Activated CD8-positive, alpha-beta memory T cell treated with anti-CD3 and anti-CD28 coated beads for 36 hours (primary cell): ENCODE data around the gene NPNT. TPM values are rescaled to one million over a fixed set of nuclear protein-coding genes. Genes with fewer than 3 reads are reported as not detected.

Experiments
- CTCF ChIA-PET: fragments of 350-600 bp; sonication (Branson Sonifier 250); formaldehyde crosslinking; loops from one replicate; lab custom pipeline; 2021; ENCODE audit warnings: antibody characterized with exemption; lab: Charles Lee
- POLR2A ChIA-PET: fragments of 350-600 bp; sonication (Branson Sonifier 250); formaldehyde crosslinking; loops from one replicate; lab custom pipeline; 2021; ENCODE audit warnings: antibody characterized with exemption; lab: Charles Lee
- total RNA-seq, 2 experiments: library from RNA; stranded (reverse); gene quantifications; one replicate each; pipeline ENCODE4 v1.2.3, GENCODE V29; 2021

NPNT gene
- total RNA-seq, 2 experiments from 2014 or later, result not detected

DNA sequence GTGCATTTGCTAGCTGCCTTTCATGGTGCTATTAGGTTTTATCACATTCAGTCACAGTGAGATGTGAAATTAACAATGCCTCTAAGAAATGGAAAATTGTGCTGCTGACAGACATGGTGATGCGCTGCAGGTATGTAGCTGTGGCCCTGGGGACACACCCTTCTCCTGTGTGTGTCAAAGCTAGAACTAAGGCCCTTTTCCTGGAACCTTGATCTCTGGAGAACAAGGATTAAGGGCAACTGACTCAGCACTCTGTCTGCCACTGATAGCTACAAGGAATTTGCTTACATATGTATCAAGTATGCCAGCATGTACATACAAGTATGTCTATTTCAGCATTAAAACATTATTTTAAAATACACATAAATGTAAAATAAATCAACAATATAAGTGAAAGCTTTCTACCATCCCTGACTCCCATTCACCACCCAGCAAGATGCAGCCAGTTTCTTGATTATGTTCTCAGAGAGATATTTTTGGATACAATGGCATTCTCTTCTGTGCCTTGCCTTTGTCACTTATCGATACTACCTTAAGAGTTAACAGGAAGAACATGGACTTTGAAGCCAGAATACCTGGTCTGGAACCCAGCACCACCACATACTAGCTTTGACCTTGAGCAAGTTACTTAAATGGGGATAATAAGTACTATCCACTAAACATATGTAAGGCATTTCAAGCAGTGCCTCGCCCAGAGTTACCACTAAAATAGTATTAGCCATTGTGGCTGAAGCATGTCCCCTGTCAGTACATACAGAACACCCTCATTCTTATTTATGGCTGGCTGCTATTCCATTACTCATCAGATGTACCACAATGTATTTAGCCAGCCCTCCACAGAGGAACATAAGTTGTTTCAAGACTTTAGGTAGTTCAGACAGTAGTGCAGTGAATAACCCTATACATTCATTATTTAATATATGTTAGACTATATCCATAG lies 68.5 kb downstream of the NPNT start:
- ChIA-PET POLR2A (no interaction called here), CTCF (no interaction called here)

DNA sequence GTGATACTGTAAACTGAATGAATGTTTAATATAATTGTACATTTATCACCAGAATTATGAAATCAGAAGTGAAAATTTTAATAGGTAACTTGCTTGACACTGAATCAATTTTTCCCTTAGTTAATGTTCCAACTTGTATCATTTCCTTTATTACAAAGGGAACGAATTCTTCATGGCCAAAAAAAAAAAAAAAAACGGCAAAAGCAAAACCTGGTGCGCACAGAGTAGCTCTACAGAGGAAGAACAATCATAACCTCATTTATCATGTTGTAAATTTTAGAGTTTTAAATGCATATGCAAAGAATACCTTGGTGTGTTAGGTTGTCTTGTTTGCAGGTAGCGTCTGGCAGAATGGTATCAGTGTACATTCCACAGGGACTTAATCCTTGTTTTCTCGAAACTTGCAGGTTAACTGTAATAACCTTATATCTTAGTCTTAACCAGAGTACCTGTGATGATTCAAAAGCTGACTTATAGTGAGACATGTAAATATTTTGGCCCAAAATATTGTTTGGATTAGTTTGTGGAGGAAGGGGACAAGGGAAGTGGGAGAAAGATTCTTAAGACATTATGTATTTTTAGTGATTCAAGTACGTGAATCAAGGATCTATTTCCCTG lies 70.0 kb downstream of the NPNT start:
- POLR2A ChIA-PET, result no interaction called here
- CTCF ChIA-PET, result no interaction called here

DNA sequence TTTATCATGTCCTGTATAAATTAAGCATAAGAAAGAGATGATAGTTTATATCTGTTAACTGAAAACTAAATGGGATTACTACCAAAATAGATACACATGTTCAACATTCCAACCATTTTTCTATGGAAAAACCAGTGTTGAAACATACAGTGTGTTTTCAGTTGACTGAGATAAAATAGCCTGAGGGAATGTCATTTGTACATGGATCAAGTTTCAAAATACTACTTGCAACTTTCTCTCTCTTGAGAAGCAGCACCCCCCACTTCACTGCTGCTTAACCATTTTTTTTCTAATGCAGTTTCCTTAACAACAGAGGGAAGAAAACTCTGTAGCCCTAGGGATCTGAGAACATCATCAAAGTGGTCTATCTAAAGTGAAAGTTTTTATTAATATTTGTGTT lies 70.8 kb downstream of the NPNT start:
- ChIA-PET POLR2A (no interaction called here), CTCF (no interaction called here)

- POLR2A ChIA-PET, result no interaction called here
- CTCF ChIA-PET, result no interaction called here
Observed at GRCh38 chr4:105967058-105967658, 71.9 kb downstream of the NPNT start.

DNA sequence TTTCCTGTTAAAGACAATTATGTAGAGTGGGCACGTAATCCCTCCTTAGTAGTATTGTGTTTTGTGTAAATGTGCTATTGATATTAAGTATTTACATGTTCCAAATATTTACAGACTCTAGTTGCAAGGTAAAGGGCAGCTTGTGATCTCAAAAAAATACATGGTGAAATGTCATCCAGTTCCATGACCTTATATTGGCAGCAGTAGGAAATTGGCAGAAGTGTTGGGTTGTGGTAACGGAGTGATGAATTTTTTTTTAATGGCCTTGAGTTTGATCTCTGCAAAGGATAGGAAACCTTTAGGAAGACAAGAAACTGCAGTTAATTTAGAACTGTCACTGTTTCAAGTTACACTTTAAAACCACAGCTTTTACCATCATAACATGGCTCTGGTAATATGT lies 74.3 kb downstream of the NPNT start:
- CTCF ChIA-PET, result no interaction called here

GRCh38 chr4:105970371-105970770 lies 75.1 kb downstream of the NPNT start:
- ChIA-PET POLR2A (no interaction called here), CTCF (no interaction called here)

More for the DNA sequence above, 74.3 kb downstream of the NPNT start:
- POLR2A ChIA-PET, result no interaction called here

DNA sequence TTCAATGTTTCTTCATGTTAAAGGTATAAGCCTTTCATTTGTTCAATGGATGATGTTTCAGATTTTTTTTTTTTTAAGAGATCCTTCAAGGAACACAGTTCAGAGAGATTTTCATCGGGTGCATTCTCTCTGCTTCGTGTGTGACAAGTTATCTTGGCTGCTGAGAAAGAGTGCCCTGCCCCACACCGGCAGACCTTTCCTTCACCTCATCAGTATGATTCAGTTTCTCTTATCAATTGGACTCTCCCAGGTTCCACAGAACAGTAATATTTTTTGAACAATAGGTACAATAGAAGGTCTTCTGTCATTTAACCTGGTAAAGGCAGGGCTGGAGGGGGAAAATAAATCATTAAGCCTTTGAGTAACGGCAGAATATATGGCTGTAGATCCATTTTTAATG lies 75.8 kb downstream of the NPNT start:
- POLR2A ChIA-PET, result no interaction called here
- CTCF ChIA-PET, result no interaction called here

DNA sequence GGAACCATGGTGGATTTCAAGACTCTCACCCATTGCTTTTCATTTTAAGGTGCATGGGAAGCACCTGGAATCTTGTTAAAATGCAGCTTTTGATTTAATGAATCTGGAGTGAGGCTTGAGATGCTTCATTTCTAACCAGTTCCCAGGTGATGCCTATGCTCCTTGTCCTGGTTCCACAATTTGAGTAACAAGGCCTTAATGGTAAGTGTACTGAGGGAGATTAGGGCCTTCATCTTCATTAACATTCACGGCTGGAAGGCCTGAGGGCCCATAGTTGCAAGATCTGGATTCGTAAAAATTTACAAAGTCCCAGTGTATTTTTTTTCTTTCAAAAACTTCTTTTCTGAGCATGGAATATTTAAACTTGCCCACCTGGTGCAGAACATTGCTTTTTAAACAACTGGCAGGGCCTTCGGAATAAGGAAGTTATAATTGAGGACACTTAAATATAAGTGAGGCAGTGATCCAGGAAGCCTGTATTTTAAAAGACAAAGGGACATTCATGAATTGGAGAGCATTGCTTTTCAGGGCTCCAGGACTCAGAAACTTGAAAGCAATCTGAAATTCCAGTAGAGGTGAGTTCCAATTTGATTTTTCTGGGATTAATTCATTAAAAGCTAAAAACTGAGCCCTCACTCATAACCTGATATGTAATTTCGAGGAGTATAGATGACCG lies 77.8 kb downstream of the NPNT start:
- ChIA-PET CTCF (no interaction called here), POLR2A (no interaction called here)

GRCh38 chr4:105976915-105977314 lies 81.6 kb downstream of the NPNT start:
- ChIA-PET POLR2A (no interaction called here), CTCF (no interaction called here)

DNA sequence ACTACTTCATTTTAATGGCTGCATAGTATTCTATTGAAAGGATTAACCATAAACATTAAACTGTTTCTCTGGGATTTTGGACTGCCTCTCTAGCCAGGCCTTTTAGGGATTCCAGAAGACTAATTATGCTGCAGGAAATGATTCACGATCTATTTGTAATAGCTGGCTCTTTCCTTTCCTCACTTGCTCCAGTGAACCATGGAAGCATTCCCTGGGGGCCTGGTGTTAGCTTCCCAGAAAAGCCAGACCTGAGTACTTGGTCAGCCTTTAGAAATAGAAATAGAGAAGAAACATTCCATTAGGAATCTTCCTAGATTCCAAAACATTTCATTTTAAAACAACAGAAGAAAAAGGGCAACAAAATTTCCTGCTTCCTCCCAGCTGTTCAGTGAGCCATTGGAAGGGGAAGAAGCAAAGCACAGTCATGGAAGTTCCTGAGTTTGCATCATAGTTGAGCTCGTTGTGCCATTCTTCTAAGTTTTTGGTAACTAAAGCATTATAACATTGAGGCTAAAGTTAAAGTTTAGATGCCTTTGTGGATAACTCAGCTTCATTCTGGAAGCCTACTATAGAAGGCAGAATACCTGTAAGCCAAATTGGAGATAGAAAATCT lies 83.5 kb downstream of the NPNT start:
- ChIA-PET CTCF (no interaction called here), POLR2A (no interaction called here)

DNA sequence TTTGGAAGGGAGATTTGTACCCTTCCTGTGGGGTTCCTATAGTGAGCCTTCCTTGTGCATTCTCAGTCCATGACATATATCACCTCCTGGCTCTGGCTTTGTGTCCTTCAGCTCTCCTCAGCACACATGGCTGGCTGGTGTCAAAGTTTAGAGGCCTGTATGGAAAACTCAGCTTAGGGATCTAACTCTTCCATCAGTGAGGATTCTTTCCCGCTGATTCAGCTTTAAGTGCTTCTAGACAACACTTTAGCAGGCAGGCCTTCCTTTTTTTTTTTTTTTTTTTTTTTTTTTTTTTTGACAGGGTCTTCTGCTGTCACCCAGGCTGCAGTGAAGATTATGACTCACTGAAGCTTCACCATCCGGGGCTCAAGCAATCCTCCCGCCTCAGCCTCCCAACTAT lies 84.2 kb downstream of the NPNT start:
- CTCF ChIA-PET, result no interaction called here

GRCh38 chr4:105988671-105989070 lies 93.4 kb downstream of the NPNT start:
- CTCF ChIA-PET, result no interaction called here
- POLR2A ChIA-PET, result no interaction called here

More for the DNA sequence above, 84.2 kb downstream of the NPNT start:
- POLR2A ChIA-PET, result no interaction called here

DNA sequence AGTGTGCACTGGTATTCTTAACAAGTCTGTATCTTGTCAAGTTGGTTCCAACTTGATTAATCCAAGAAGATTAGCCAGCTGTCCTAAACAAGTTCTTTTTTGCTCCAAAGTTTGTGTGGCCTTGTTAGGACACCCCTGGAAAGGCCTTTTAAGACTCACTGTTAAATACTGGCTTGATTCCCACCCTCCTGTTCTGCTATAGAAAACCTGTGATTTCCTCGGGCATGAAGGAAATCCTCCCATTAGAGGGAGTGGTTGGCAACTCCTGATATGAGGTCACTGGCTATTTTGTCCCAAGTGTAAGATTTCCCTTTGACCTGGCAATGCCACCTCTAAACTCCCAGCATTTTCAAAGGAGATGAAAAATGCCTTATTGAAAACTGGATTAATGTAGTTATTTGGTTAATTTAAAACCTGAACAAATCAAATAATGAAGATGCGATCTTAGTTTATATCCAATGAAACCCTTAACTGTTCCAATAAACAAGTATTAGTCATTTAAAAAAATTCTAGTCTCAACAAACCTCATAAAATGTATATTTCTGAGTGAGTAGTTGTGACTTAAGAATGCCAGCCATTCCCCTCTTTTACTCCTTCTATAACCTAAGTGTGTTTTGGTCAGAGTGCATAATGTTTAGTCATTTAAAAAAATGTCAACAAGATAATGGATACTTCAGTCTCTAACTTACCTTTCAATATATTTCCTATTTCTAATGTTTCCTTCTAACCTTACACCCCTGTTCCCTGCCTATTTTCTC lies 94.4 kb downstream of the NPNT start:
- ChIA-PET CTCF (no interaction called here), POLR2A (no interaction called here)

GRCh38 chr4:105990933-105991332 lies 95.7 kb downstream of the NPNT start:
- POLR2A ChIA-PET, result no interaction called here
- CTCF ChIA-PET, result no interaction called here

DNA sequence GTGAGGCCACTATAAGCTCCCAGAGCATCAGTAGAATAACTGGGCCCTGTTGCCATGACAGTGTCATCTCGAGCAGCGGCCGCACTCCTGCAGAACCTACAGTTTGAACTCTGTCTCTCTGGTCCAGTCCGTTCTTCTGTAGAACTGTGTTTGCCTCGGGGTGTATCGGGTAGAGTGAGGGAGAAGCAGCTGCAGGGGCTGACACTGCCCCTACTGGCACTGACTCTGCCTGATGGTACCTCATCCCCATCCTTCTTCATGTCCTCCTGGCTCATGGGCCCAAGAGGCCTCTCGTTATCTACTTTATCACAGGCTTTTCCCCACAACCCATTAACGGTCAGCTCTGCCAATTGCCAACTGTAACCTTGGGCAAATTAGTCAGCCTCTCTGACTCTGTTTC lies 96.5 kb downstream of the NPNT start:
- ChIA-PET POLR2A (no interaction called here), CTCF (no interaction called here)

- ChIA-PET CTCF (no interaction called here), POLR2A (no interaction called here)
Observed at GRCh38 chr4:105992641-105993305, 97.5 kb downstream of the NPNT start.

DNA sequence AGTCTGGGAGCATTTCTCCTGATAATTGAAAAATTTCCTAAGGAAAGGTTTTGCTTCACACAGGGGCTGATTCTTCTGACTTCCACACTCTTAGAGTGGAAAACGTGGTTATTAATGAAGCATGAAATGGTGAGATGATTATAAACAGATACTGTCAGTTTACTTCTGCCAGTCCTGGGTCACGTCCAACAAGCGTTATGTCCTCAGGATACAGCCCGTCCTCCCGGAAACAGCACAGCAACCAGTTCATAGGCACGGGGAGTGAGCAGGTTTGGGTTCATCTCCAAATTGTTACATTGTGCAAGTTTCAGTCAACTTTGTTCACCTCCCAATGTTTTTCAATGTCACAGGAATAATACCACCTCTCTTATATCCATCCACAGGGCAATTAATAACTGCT lies 98.8 kb downstream of the NPNT start:
- ChIA-PET POLR2A (no interaction called here), CTCF (no interaction called here)

GRCh38 chr4:105994841-105995501 lies 99.7 kb downstream of the NPNT start:
- POLR2A ChIA-PET, result no interaction called here
- CTCF ChIA-PET, result no interaction called here
